ENCODE results near the gene RASA4B.
"Not testable (repeated sequence)": the region's sequence is repeated elsewhere in the genome, so short reads cannot be mapped to it uniquely, and the experiment has no call there.

- TF ChIP-seq JUND (IDR thresholded peaks at IDR 0.05); EZH2phosphoT487 (IDR thresholded peaks at IDR 0.05; ENCODE audit: borderline replicate concordance); SP1 (IDR thresholded peaks at IDR 0.05; ENCODE audit: low read depth); CTCF (IDR thresholded peaks at IDR 0.05 in 2 of 3, conservative IDR thresholded peaks at IDR 0.05 in 1 of 3; ENCODE audit: borderline replicate concordance in 1 of 3, insufficient read depth in 1 of 3, low read depth in 2 of 3, low read length in 2 of 3): not testable (repeated sequence)
Observed at GRCh38 chr7:102505298-102506185, 12.0 kb downstream of the RASA4B start.
